ENCODE data around the gene RAB9B.

GRCh38 chrX:103783196-103783595 lies 48.9 kb downstream of the RAB9B start:
- TF ChIP-seq CTCF (IDR thresholded peaks at IDR 0.05; ENCODE audit: low read depth, low read length, poor library complexity, severe bottlenecking) (no peak), EZH2phosphoT487 (IDR thresholded peaks at IDR 0.05; ENCODE audit: borderline replicate concordance, low read length) (no peak)

Data from DOHH2 (cell line).